ENCODE data around the gene SLC12A6. TPM values are rescaled to one million over a fixed set of nuclear protein-coding genes. Genes with fewer than 3 reads are reported as not detected.

SLC12A6 gene
- total and polyA plus RNA-seq, 2 of the 13 experiments (the other 11 are each of a cell fraction or from before 2014, with no cell fraction given): 15.2 to 30.1 TPM

DNA sequence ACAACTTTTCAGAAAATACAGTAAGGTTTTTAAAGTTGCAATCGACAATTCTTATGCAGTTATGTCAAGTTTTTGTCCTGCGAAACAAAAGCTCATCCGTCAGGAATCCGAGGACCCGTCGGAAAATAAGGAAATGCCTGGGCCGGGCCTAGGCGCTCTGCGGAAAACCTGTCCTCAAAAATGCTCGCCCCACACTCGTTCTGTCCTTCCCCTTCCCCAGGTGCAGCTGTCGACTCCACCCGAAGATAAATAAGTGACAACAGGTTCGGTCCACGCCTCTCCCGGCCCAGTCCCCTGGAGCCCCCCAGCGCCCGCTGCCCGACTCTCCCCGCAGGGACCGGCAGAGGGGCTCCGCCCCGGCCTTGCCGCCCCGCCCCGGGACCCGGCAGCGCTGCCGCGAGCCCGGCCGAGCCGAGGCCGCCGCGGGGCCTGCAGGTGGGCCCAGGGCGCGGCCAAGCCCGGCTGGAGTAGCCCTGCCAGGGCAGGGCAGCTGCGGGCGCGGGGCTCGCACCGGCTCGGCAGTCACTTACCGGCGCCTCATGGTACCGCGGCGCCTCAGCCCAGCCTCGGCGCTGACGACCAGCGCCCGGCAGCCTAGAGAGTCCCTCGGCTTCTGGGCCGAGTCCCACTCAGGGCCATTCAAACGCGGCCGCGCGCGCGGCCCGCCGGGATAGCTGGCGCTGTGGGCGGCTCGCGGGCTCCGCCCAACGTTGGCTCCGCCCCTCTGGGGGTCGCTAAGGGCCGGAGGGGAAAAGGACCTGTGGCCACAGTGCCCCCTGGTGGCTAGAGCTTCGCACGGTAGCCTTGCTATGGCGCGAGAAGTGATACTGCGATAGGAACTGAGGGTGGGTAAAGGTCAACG, 127.9 kb downstream of the SLC12A6 start, which contains the start of gene KATNBL1 (continued):
- TF ChIP-seq, protein P1, sequence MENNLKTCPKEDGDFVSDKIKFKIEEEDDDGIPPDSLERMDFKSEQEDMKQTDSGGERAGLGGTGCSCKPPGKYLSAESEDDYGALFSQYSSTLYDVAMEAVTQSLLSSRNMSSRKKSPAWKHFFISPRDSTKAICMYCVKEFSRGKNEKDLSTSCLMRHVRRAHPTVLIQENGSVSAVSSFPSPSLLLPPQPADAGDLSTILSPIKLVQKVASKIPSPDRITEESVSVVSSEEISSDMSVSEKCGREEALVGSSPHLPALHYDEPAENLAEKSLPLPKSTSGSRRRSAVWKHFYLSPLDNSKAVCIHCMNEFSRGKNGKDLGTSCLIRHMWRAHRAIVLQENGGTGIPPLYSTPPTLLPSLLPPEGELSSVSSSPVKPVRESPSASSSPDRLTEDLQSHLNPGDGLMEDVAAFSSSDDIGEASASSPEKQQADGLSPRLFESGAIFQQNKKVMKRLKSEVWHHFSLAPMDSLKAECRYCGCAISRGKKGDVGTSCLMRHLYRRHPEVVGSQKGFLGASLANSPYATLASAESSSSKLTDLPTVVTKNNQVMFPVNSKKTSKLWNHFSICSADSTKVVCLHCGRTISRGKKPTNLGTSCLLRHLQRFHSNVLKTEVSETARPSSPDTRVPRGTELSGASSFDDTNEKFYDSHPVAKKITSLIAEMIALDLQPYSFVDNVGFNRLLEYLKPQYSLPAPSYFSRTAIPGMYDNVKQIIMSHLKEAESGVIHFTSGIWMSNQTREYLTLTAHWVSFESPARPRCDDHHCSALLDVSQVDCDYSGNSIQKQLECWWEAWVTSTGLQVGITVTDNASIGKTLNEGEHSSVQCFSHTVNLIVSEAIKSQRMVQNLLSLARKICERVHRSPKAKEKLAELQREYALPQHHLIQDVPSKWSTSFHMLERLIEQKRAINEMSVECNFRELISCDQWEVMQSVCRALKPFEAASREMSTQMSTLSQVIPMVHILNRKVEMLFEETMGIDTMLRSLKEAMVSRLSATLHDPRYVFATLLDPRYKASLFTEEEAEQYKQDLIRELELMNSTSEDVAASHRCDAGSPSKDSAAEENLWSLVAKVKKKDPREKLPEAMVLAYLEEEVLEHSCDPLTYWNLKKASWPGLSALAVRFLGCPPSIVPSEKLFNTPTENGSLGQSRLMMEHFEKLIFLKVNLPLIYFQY (CRISPR knock-in tag; IDR thresholded peaks at IDR 0.05; ENCODE audit: borderline replicate concordance): peak; percentile 69; the same call in 1 of the 2 replicates
- TF ChIP-seq JARID2 (CRISPR knock-in tag; IDR thresholded peaks at IDR 0.05; ENCODE audit: insufficient replicate concordance): no peak
- no peak for TF ChIP-seq ZNF839 (CRISPR knock-in tag; IDR thresholded peaks at IDR 0.05; ENCODE audit: borderline replicate concordance)
- TF ChIP-seq SP140L (CRISPR knock-in tag; IDR thresholded peaks at IDR 0.05; ENCODE audit: borderline replicate concordance): no peak
- no peak for TF ChIP-seq ZNF619 (CRISPR knock-in tag; IDR thresholded peaks at IDR 0.05)
- no peak for TF ChIP-seq ZNF292 (CRISPR knock-in tag; IDR thresholded peaks at IDR 0.05; ENCODE audit: borderline replicate concordance, low read depth)
- no peak for TF ChIP-seq SOX13 (IDR thresholded peaks at IDR 0.05)
- peak in 1 of 2 experiments; percentile 43; a peak in 1 of 4 replicates for TF ChIP-seq SOX13 (CRISPR knock-in tag; conservative IDR thresholded peaks at IDR 0.05 in 1 of 2, IDR thresholded peaks at IDR 0.05 in 1 of 2)
- TF ChIP-seq, protein P2, sequence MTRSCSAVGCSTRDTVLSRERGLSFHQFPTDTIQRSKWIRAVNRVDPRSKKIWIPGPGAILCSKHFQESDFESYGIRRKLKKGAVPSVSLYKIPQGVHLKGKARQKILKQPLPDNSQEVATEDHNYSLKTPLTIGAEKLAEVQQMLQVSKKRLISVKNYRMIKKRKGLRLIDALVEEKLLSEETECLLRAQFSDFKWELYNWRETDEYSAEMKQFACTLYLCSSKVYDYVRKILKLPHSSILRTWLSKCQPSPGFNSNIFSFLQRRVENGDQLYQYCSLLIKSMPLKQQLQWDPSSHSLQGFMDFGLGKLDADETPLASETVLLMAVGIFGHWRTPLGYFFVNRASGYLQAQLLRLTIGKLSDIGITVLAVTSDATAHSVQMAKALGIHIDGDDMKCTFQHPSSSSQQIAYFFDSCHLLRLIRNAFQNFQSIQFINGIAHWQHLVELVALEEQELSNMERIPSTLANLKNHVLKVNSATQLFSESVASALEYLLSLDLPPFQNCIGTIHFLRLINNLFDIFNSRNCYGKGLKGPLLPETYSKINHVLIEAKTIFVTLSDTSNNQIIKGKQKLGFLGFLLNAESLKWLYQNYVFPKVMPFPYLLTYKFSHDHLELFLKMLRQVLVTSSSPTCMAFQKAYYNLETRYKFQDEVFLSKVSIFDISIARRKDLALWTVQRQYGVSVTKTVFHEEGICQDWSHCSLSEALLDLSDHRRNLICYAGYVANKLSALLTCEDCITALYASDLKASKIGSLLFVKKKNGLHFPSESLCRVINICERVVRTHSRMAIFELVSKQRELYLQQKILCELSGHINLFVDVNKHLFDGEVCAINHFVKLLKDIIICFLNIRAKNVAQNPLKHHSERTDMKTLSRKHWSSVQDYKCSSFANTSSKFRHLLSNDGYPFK (CRISPR knock-in tag; IDR thresholded peaks at IDR 0.05; ENCODE audit: borderline replicate concordance): peak; percentile 76; the same call in 1 of the 2 replicates
- TF ChIP-seq ZC3H4 (CRISPR knock-in tag; IDR thresholded peaks at IDR 0.05; ENCODE audit: borderline replicate concordance): no peak
- TF ChIP-seq FOXM1 (CRISPR knock-in tag; IDR thresholded peaks at IDR 0.05): no peak
- peak; percentile 57; the same call in 1 of the 2 replicates for TF ChIP-seq ZNF788 (CRISPR knock-in tag; IDR thresholded peaks at IDR 0.05; ENCODE audit: borderline replicate concordance)
- TF ChIP-seq, protein P3, sequence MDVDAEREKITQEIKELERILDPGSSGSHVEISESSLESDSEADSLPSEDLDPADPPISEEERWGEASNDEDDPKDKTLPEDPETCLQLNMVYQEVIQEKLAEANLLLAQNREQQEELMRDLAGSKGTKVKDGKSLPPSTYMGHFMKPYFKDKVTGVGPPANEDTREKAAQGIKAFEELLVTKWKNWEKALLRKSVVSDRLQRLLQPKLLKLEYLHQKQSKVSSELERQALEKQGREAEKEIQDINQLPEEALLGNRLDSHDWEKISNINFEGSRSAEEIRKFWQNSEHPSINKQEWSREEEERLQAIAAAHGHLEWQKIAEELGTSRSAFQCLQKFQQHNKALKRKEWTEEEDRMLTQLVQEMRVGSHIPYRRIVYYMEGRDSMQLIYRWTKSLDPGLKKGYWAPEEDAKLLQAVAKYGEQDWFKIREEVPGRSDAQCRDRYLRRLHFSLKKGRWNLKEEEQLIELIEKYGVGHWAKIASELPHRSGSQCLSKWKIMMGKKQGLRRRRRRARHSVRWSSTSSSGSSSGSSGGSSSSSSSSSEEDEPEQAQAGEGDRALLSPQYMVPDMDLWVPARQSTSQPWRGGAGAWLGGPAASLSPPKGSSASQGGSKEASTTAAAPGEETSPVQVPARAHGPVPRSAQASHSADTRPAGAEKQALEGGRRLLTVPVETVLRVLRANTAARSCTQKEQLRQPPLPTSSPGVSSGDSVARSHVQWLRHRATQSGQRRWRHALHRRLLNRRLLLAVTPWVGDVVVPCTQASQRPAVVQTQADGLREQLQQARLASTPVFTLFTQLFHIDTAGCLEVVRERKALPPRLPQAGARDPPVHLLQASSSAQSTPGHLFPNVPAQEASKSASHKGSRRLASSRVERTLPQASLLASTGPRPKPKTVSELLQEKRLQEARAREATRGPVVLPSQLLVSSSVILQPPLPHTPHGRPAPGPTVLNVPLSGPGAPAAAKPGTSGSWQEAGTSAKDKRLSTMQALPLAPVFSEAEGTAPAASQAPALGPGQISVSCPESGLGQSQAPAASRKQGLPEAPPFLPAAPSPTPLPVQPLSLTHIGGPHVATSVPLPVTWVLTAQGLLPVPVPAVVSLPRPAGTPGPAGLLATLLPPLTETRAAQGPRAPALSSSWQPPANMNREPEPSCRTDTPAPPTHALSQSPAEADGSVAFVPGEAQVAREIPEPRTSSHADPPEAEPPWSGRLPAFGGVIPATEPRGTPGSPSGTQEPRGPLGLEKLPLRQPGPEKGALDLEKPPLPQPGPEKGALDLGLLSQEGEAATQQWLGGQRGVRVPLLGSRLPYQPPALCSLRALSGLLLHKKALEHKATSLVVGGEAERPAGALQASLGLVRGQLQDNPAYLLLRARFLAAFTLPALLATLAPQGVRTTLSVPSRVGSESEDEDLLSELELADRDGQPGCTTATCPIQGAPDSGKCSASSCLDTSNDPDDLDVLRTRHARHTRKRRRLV (CRISPR knock-in tag; IDR thresholded peaks at IDR 0.05): no peak
- TF ChIP-seq ZMYM4 (CRISPR knock-in tag; IDR thresholded peaks at IDR 0.05): peak; percentile 92; the same call in 1 of the 2 replicates
- TF ChIP-seq RNF2 (conservative IDR thresholded peaks at IDR 0.05; ENCODE audit: low read depth): peak; percentile 62; the same call in 1 of the 2 replicates
- no peak for TF ChIP-seq ZNF24 (IDR thresholded peaks at IDR 0.05)

Data from HepG2 (cell line).